NCI-H1436 treated with DMSO at 0.1 percent for 48 hours (cell line): ENCODE measurements around the gene TMIE.

Experiments
- DNase-seq: peaks from one replicate; lab custom pipeline; 2025; lab: John Stamatoyannopoulos, UW

TMIE gene

DNA sequence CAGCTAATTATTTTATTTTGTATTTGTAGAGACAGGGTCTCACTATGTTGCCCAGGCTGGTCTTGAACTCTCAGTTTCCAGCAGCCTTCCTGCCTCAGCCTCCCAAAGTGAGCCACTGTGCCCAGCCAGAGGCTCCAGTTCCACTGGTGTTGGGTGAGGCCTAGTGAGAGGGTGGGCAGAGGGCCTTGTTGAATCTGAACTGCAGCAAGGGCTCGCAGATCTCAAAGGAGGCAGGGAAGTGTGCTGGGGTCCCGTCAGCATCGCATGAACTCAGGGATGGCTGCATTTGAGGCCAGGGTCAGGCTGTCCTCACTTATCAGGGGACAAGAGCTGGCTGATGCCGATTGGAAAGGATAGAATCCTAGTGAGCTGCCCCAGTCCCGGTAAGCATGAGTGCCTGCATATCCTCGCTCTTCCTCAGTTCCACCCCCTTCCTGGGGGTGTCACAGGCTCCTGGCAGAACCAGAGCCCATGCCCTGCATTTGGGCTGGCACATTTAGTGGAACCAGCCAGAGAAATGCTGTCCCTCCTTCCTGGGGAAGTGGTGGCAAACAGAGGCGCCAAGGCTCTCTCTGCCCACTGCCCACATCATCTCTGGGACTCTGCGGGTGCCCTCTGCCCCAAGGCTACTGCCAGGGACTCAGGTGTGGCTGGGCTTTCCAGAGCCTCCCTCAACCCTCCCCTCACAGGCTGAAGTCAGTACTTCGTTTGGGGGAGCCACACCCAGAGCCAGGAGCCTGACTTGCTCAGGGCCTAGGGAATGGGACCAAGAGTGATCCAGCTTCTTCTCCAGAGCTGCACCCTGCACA, 31.8 kb upstream of the TMIE start:
- DNase-seq = no peak

DNA sequence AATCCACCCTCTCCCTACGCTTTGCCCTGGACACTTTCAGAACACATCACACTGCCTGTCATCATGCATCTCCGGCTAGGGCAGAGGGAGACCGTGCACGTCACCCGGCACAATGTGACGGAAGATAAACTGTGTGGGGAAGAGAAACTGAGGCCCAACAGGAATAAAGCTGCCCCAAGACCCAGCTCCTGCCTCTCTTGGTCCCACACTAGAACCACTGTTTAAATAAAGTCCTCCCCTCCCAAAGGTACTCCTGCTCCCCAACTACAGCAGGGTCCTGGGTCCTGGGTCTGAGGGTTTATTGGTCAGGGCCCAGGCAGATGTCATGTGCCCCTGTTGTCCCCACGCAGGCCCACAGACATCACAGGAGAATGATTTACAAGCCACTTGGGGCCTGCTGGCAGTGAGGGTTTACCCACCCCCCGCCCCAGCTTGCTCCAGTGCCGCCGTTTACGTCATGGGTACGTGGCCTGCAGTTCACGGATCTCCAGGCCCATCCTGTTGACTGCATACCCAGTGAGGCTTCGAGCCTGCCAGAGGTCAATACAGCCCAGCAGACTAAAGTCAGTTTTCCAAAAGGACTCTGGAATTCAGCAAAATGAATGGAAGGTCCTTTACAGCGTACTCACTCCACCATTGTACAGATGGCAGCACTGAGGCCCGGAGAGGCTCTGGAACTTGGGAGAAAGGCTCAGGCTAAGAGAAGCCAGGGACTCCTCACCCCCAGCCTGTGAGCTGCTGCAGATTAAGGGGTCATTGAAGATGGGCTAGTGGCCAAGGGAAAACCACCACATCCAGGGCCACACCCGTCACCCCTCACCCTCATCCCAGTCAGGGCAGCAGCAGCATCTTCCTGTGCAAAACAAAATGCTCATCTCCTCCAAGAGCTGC, 30.9 kb upstream of the TMIE start:
- DNase-seq = no peak

- no peak for DNase-seq
Measured at GRCh38 chr3:46670891-46671427, 30.2 kb upstream of the TMIE start.

DNA sequence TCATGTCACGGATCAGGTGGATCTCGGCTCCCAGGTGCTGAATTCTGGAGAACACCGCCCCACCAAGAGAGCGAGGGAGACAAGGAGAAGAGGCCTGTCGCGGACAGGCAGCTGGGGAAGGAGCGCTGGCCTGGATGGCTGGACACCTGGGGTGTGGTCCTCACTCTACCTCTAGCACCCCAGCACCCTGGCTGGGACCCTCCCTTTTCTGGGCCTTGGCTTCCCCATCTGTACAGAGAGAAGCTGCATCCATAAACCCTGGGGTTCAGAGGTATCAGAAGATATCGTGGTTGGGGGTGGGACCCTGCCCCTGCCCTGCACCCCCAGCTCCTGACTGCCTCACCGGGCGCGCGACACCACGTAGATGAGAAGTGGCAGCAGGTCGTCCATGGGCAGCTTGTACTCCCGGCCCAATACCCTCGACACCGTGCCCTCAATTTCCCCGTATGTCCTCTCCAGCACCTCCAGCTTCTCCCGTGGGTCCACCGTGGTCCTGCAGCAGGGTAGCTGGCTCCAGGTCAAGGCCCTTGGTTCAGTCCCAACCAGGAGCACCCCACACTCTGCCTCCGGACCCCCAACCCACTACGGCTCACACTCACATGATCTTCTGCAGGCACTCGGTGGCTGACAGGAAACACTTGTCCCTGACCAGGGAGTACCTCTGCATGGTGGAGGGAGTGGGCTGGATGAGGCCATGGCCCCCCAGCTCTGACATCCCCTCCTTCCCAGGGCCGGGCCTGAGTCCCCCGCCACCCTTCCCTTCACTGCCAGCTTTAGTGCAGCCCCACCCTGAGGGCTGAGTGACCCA, 29.4 kb upstream of the TMIE start:
- no peak for DNase-seq

DNA sequence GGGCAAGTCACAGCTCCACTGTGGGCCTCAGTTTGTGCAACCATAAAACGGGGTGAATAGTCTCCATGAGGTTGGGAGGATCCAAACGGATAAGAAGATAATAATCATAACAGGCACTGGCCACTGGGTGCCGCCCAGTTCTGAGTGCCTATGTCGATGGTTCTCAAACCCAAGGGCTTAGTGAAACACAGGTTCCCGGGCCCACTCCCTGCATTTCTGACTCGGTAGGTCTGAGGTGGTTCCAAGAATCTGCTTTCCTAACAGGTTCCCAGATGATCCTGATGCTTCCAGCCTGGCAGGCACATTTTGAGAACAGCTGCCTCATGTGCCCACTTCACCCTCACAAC, 28.9 kb upstream of the TMIE start:
- DNase-seq = no peak

GRCh38 chr3:46673151-46674030, 27.8 kb upstream of the TMIE start:
- DNase-seq = no peak

GRCh38 chr3:46674031-46674845, 27.0 kb upstream of the TMIE start:
- DNase-seq = no peak

DNA sequence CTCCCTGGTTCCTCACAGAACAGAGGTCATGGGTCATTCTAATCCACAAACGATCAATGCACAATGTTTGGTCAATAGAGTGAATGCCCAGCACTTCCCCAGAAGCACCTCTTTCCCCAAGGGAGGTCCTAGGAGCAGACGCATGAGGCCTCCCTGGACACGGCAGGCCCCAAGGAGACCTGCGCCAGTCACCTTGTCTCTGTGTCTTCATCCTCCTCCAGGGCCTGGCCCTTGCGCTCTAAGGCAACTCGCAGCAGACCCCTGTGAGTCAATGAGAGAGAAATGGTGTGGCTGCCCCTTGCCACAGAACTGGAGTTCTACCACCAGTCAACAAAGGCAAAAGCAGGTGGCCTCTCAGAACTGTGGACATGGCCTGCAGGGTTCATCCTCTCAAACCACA, 25.8 kb upstream of the TMIE start:
- no peak for DNase-seq

- no peak for DNase-seq
Measured at GRCh38 chr3:46675843-46676567, 25.2 kb upstream of the TMIE start.

DNA sequence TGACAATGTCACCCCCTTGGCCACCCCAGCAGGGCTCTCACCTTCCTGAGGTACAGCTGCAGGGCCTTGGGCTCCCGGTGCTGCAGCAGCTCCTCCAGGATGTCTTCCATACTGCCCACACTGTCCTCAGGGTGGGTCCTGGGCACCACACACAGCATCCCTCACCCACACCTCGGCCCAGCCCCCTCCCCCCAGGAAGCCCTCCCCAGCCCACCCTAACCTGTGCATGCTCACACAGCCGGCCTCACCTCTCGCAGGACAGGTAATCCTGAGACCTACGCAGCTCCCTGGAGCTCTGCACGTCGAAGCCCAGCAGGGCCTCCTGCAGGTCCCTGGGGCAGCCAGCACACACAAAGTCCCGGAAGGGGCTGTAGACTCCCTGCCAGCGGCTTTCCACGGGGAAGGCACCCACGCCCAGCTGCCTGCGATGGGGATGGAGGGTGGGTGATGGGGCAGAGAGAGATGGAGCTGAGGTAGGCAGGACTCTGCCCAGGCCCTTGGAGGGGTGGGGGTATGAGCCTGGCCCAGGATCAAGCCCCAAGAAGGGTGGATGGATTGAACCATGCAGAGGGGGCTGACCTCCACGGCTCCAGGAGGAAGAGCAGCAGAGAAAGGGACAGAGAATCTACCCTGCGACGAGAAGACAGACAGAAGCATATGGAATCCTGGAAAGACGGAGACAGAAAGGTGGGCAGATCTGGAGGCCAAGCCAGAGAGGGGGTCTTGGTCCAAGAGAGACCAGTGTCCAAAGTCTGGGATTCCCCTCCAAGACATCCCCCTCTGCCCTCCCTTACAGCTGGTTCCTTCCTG, 24.4 kb upstream of the TMIE start:
- no peak for DNase-seq

GRCh38 chr3:46677411-46677726, 23.8 kb upstream of the TMIE start:
- no peak for DNase-seq

DNA sequence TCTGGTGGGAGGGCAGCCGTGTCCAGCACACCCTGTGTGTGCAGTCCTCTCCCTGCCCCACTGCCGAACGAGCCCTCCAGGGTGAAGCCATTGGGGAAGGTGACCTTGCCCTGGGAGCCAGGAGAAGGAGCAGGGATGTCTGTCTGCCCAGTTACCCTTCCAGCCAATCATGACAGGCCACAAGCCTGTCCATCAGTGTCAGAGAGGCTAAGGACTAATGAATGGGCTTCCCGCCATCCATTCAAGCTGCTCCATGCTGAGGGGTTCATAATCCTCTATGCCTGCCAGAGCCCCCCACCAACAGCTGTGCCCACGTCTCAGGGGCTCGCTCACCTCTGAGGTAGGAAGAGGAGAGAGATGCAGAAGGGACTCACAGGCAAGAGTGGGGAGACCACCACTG, 22.9 kb upstream of the TMIE start:
- DNase-seq = no peak

GRCh38 chr3:46679681-46680080, 21.5 kb upstream of the TMIE start:
- DNase-seq = no peak

GRCh38 chr3:46680298-46680826, 20.8 kb upstream of the TMIE start:
- DNase-seq = no peak

DNA sequence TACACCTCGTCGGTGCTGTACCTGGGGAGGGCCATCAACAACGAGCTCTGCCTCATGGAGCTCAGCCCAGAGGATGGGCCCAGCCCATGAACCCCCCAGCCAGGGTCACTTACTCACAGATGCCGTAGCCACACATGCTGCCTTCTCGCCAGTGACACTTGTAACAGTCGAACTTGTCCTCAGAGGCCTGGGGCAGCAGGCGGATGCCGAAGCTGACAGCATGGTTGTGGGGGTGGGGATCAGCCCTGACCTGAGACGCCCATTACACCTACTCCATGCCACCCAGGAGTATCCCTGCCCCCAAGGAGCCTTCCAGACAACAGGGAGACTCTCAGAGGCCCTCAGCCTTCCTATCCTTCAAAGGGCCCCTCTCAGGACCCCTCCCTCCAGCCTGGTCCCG, 19.8 kb upstream of the TMIE start:
- no peak for DNase-seq

GRCh38 chr3:46681856-46682540, 19.2 kb upstream of the TMIE start:
- no peak for DNase-seq

DNA sequence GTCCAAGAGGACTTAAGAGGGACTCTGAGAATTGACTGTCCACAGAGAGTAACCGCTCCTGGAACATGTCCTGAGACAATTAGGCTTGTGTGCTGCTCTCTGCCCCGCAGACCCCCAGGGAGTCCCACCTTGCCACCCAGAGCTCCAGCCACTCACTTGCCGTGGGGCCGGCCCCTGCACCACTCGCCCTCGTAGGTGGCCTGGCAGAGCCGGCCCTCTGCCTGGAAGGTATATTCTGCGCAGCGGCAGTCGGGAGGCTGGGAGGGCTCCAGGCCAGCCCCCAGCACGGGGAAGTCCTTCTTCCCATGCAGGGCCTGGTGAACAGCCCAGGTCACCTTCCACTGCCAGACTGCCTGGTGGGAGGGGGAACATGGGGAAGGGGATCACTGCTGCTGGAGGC, 18.2 kb upstream of the TMIE start:
- DNase-seq = no peak

DNA sequence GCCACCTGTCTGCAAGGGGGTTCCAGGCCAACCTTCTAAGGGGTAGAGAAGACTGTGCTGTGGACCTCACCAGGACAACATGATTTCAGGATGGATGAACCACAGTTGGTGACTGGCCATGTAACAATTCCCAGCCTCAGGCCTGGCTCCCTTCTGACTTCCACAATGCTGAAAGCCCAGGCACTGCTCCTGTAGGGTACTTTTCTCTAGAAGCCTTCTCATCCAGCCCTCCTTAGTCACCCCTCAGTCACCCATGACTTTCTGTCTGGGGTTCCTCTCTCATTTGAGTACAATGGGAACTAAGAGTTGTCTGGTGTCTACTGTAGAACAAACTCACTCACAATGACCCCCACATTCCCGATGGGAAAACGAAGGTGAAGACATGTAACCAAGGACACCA, 16.3 kb upstream of the TMIE start:
- DNase-seq = no peak
